Measurements from ENCODE around the gene BCL6.

The BCL6 gene

DNA sequence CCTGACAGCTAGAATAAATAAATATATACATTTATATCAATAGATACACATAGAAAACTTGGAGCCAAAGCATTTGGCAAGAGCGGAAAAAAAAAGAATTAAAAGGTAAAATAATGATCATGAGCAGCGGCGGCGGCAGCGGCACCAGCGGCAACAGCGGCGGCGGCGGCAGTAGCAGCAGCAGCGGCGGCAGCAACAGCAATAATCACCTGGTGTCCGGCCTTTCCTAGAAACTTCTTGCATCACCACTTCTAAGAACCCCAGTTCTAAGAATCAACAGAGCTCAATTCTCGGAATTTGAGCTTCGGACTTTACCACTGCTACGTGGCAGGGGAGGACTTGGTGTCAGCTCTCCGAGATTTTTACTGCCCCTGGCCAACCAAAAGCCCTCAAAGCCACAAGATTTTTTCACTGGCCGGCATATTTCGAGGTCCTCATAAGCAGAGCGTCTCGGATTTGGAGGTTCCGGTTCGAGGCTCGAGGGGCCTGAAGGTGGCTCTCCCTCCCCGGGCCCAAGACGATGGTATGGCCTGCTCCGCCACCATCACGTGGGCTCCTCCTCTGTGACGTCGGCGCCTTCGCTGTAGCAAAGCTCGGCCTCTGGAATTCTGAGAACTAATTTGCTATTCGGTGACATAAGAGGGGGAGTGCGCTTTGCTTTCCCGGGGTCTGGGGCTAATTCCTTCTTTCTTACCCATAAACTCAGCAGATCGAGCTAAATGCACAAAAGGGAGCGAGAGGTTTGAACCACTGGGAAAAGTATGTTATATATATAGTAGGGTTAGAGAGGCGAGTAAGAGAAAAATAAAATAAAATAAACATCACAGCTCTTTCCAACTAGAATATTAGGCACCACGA lies at the start of gene BCL6:
Gene BCL6, minus strand, starts transcription at position 268 of the 858 bp plus-strand sequence. CDS start 11,775 bp downstream, outside the sequence.
- peak; percentile 97 for DNase-seq

DNA sequence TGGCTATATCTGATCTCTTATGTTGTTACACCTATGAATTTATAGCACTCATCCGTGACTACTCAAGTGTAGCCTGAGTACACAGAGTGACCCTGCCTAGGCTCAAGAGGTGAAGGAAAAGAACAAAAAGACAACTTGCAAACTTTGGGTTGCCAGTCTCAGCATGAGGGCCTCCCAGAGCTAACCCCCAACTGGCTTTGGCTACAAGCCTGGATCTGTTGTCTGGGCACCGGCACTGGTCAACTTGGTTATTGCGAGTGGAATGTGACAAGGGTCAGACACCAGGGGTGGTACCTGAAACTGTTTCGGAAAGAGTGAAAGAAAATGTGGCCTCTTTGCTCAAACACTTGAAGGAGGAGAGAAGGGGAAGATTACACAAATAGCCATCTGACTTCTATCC lies 49.5 kb upstream of the BCL6 start:
- DNase-seq, result no peak

GRCh38 chr3:187793618-187794017 lies 48.4 kb upstream of the BCL6 start:
- DNase-seq, result no peak

- DNase-seq, result no peak
Observed at GRCh38 chr3:187792521-187792920, 47.3 kb upstream of the BCL6 start.

GRCh38 chr3:187789872-187790271 lies 44.6 kb upstream of the BCL6 start:
- DNase-seq, result no peak

GRCh38 chr3:187788984-187789857 lies 44.0 kb upstream of the BCL6 start:
- no peak for DNase-seq

- no peak for DNase-seq
Observed at GRCh38 chr3:187783098-187783497, 37.8 kb upstream of the BCL6 start.

GRCh38 chr3:187782006-187782405 lies 36.7 kb upstream of the BCL6 start:
- DNase-seq, result no peak

DNA sequence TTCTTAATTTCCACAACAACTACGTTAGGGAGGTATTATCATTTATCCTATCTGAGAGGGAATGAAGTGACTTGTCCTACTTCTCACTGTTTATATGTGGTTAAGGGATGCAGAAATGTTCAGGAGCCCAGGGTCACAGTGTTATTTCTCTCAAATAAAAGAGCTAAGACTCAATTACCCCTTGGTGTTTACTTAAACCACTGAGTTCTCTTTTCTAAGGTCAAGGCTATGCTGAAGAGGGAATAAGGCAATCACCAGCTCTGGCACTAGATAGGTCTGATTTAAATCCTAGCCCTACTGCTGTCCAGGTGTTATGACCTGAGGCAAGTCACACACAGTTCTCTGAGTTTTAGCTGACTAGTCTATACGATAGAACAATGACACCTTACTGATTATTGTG lies 35.7 kb upstream of the BCL6 start:
- DNase-seq, result no peak

GRCh38 chr3:187778726-187779125 lies 33.5 kb upstream of the BCL6 start:
- no peak for DNase-seq

- peak; percentile 73 for DNase-seq
Observed at GRCh38 chr3:187777331-187777941, 32.2 kb upstream of the BCL6 start.

DNA sequence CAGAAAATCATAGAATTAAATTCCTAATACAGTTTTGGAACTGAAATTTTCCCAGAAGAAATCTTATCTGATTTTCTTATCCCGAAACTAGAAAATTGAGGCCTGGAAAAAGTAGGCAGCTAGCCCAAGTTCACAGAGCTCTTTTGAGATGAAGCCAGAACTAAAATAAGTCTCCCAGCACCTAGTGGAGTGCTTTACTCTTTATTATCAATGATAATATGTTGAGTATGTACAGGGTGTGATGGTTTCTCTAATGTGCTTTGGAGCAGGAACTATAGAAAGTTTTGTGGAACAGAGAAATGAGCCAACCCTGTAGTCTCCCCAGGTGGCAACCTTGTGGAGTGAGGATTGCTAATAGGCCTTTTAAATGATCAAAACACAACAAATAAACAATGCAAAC lies 30.3 kb upstream of the BCL6 start:
- DNase-seq, result no peak

GRCh38 chr3:187774185-187774789 lies 29.0 kb upstream of the BCL6 start:
- DNase-seq, result no peak

GRCh38 chr3:187773233-187774184 lies 28.2 kb upstream of the BCL6 start:
- no peak for DNase-seq

DNA sequence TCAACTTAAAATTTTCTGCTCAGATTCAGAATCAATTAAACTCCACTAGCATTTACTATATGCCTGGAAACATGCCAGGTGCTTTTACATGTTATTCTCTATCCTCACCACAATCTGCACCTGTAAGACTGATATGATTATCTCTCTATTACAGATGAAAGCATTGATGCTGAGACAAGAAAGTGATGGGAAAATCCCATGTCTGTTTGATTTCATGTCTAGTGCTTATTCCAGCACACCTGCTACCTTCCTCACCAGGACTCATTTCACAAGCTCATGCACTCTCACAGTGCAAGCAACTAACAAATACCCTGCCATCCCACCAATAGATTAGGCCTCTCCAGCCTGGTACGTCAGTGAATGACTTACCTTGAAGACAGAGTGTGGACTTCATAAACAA lies 25.0 kb upstream of the BCL6 start:
- DNase-seq, result no peak

GRCh38 chr3:187769771-187770170 lies 24.5 kb upstream of the BCL6 start:
- no peak for DNase-seq

DNA sequence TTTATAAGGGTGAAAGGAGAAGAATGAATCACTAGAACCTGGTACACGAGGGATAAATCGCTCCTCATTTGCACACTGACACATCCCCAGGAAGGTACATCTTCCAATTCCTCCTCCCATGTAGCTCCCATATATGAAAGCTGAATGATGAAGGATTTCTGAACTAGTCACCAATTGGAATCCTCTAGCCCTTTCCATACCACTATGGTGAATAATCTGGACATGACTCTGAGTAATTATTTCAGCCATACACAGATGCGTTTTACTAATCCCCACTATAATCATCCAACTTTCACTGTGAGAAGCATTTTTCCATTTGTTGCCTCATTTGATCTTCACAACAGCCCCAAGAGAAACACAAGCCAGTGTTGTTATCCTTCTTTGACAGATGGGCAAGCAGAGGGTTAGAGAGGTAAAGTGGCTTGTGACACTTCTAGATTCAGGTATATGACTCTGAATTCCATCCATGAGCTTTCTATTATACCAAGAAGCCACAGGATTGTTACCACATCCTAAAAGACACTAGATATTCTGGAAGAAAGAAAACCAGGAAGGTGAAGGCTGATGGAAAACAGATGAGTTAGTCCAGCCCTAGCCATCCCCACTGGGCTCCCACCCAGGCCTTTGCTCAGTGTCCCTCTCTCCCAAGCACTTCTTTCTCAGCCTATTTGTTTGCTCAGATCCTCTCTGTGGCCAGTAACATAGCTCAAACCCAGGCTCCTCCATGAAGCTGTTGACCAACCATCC lies 22.2 kb upstream of the BCL6 start:
- no peak for DNase-seq

DNA sequence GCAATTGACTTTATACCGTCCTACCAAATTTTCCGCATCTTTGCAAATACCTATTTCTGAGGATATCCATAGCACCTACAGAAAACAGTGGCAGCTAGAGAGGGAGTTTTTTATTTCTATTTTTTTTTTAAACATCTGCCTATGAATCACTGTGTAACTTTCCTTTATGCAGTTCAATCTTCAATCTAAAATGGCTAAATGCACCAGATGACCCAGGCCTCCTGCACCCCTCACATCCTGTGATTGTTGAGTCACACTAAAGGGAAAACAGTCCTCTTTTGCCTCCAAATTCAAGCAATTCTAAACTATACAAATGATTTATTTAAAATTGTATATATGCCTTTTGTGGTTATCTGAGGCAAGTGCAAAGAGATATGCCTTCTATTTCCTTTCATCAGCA lies 20.1 kb upstream of the BCL6 start:
- no peak for DNase-seq

DNA sequence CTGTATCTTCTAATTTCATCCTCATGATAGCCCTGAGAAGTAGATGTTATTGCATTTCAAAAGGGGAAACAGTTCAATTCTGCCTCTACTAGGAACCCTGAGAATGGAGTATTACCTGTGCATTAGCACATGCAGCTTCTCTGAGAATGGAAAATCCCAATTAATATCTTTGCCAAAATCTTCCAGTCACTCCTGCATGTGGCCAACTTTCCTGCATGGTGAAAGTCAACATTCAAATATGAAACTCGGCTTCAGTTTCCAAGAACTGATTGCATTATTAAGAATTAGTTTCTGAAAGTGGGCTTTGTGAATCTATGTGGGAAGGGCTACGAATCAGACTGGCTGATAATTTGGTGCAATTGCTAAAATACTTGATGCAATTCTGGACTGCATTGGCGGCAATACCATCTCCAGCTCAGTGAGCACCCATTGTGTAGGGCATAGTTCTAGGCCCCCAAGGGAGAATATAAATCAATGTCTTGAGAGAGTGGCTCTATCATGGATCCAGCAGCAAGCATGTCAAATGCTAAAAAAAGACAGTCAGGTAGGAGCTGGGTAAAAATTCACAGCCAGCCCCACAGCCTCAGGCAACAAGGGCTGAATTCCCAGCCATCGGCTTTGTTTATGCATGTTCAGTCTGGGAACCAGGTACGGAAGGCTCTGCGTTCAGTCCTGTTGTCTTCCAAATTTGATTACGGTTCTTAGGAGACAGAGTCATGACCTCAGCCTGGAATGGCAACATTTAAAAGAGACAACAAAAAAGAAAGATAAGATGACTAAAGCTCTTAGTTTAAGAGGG lies 18.8 kb upstream of the BCL6 start:
- DNase-seq, result no peak

DNA sequence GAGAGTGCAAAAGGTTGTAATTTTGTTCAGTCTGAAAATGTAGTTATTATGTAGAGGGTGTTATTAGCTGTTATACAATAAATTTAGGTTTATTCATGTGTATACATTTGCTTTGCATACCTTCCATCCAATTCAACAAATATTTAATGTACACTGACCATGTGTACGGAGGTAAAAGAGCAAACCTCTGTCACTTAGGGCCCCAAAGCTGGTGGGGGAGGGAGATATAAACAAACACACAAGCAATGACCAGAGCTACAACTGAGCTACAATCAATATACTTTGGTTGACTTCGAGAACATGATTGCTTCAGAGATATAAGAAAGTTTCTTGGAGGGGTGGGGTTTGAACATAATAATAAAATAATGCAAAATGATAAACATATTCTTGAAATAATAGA lies 17.5 kb upstream of the BCL6 start:
- DNase-seq, result no peak

All from activated CD8-positive, alpha-beta memory T cell treated with anti-CD3 and anti-CD28 coated beads for 24 hours (primary cell).